ENCODE data around the gene LGALS12.

The LGALS12 gene

DNA sequence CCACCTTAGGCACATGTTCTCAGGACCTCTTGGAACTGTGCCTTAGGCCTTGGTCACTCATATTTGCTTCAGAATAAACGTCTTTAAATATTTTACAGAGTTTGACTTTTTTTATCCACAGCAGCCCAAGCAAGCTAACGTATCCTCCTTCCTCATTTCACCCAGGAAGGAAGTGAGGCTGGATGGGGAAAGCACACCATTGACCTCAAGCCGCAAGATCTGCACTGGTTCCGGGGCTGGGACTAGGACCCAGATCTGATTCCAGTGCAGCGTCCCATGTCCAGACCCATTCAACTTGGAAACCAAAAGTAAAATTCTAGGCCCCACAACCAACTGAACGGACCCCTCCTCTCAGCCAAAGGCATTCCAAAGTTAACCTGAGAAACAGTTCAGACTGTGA, 2.4 kb upstream of the LGALS12 start:
- H3K36me3 ChIP-seq (ENCODE audit: control insufficient read depth in 2 of 2, insufficient read depth in 2 of 2, low read length in 2 of 2), result no peaks in the 10 kb centered on the region

DNA sequence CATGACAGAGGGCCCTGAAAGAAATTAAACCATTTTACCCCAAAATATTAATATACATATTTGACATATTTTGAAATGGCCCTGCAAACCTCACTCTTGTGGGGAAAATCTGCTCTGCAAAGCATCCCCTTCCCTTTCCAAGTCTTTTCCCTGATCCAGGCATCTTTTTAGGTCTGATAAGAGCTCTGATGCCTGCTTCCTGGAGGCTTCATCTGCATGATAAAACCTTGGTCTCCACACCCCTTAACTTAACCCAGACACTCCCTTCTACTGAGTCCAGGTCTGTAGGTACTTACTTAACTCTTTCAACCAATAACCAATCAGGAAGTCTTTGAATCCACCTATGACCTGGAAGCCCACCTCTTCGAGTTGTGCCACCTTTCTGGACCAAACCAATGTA, 1.8 kb upstream of the LGALS12 start:
- H3K9ac ChIP-seq (ENCODE audit: low read depth in 1 of 2, low read length in 2 of 2), result no peak overlapping the region
- H3K36me3 ChIP-seq (ENCODE audit: control insufficient read depth in 2 of 2, insufficient read depth in 2 of 2, low read length in 2 of 2), result no peaks in the 10 kb centered on the region
- H3K4me1 ChIP-seq (ENCODE audit: control insufficient read depth in 2 of 2, insufficient read depth in 2 of 2, low read length in 2 of 2), result no peaks in the 10 kb centered on the region
- peaks cover 0 to 1% of the 10 kb centered on the region in 2 donors for H3K27me3 ChIP-seq (ENCODE audit: control insufficient read depth in 2 of 2, insufficient read depth in 2 of 2, low read length in 2 of 2)
- H3K9me3 ChIP-seq (ENCODE audit: control insufficient read depth in 2 of 2, low read length in 2 of 2), result peaks cover 2% of the 10 kb centered on the region in 2 donors
- no peak overlapping the region for H3K27ac ChIP-seq (ENCODE audit: low read depth in 2 of 2, low read length in 2 of 2)
- H3K4me3 ChIP-seq (ENCODE audit: low read length in 2 of 2), result no peak overlapping the region

More for the DNA sequence above, 2.4 kb upstream of the LGALS12 start:
- H3K9ac ChIP-seq (ENCODE audit: low read depth in 1 of 2, low read length in 2 of 2), result no peak overlapping the region
- peaks cover 2% of the 10 kb centered on the region in 2 donors for H3K9me3 ChIP-seq (ENCODE audit: control insufficient read depth in 2 of 2, low read length in 2 of 2)
- H3K4me3 ChIP-seq (ENCODE audit: low read length in 2 of 2), result no peak overlapping the region
- peak overlapping the region in 1 of 2 donors; percentile 9 for H3K27ac ChIP-seq (ENCODE audit: low read depth in 2 of 2, low read length in 2 of 2)
- H3K4me1 ChIP-seq (ENCODE audit: control insufficient read depth in 2 of 2, insufficient read depth in 2 of 2, low read length in 2 of 2), result no peaks in the 10 kb centered on the region
- peaks cover 0 to 1% of the 10 kb centered on the region in 2 donors for H3K27me3 ChIP-seq (ENCODE audit: control insufficient read depth in 2 of 2, insufficient read depth in 2 of 2, low read length in 2 of 2)

DNA sequence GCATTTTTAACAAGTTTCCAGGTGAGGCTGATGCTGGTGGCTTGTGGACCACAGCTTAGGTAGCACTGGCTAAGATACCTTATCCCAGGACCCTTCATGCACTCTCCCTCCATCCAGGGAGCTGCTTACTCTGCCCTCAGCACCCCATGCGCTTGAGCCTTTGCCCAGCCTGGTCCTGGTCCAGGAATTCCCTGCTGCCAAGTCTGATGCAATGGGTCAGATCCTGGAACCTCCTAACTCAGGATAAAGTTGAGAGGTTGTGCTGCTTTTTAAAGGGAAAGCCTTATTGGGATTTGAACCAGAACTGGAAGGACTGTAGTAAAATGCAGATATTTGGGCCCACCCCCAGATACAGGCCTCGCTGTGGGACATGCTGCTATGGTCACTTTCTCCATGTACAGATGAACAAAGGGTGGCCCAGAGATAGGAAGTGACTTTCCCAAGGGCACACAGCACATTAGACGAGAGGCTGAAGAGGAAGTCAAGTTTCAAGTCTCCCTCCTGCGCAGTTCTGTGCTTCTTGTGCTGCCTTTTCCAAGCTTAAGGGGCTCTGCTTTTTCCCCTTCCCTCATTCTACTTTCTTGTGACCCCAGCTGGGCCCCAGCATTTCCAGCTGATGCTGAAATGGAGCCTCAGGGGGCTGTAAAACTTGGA, 824 bp upstream of the LGALS12 start:
- H3K27me3 ChIP-seq (ENCODE audit: control insufficient read depth in 2 of 2, insufficient read depth in 2 of 2, low read length in 2 of 2), result peaks cover 0 to 1% of the 10 kb centered on the region in 2 donors
- no peaks in the 10 kb centered on the region for H3K9me3 ChIP-seq (ENCODE audit: control insufficient read depth in 2 of 2, low read length in 2 of 2)
- H3K36me3 ChIP-seq (ENCODE audit: control insufficient read depth in 2 of 2, insufficient read depth in 2 of 2, low read length in 2 of 2), result no peaks in the 10 kb centered on the region
- no peak overlapping the region for H3K27ac ChIP-seq (ENCODE audit: low read depth in 2 of 2, low read length in 2 of 2)
- H3K4me3 ChIP-seq (ENCODE audit: low read length in 2 of 2), result no peak overlapping the region
- H3K9ac ChIP-seq (ENCODE audit: low read depth in 1 of 2, low read length in 2 of 2), result no peak overlapping the region
- H3K4me1 ChIP-seq (ENCODE audit: control insufficient read depth in 2 of 2, insufficient read depth in 2 of 2, low read length in 2 of 2), result no peaks in the 10 kb centered on the region

DNA sequence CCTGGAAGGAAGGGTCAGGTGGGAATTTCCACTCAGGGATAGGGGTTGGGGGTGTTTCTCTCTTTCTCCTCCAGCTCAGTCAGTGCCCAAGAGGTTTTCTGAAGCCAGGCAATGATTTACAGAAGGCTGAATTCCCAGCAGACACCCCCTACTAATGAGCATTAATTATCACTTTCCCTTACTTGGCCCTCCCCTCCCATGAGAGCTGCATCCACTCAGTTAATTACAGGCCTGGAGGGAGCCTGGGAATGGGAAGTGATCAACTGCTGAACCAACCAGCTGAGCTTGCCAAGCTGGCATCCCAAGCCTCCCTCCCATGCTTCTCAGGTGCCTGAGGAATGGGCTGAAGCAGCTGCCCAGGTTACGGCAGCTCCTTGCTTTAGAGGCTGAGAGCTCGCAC, 992 bp downstream of the LGALS12 start:
- Histone ChIP-seq H3K4me3 (ENCODE audit: low read length in 2 of 2) (no peak overlapping the region), H3K27me3 (ENCODE audit: control insufficient read depth in 2 of 2, insufficient read depth in 2 of 2, low read length in 2 of 2) (peaks cover 0 to 1% of the 10 kb centered on the region in 2 donors), H3K36me3 (ENCODE audit: control insufficient read depth in 2 of 2, insufficient read depth in 2 of 2, low read length in 2 of 2) (no peaks in the 10 kb centered on the region), H3K9me3 (ENCODE audit: control insufficient read depth in 2 of 2, low read length in 2 of 2) (no peaks in the 10 kb centered on the region), H3K27ac (ENCODE audit: low read depth in 2 of 2, low read length in 2 of 2) (no peak overlapping the region), H3K9ac (ENCODE audit: low read depth in 1 of 2, low read length in 2 of 2) (no peak overlapping the region), H3K4me1 (ENCODE audit: control insufficient read depth in 2 of 2, insufficient read depth in 2 of 2, low read length in 2 of 2) (no peaks in the 10 kb centered on the region)

DNA sequence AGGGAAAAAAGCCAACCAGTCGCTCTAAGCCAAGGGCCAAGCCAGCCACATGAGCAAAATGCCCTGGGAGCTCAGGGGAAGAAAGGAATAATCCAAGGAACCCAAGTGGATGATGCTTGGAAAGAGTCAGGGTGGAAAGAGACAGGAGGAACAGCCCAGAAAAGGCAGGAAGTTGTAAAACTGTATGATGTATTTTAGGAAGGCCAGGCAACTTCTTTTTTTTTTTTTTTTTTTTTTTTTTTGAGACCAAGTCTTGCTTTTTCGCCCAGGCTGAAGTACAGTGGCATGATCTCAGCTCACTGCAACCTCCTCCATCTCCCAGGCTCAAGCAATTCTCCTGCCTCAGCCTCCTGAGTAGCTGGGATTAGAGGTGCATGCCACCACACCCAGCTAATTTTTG, 1.6 kb downstream of the LGALS12 start:
- Histone ChIP-seq H3K36me3 (ENCODE audit: control insufficient read depth in 2 of 2, insufficient read depth in 2 of 2, low read length in 2 of 2) (no peaks in the 10 kb centered on the region), H3K4me3 (ENCODE audit: low read length in 2 of 2) (no peak overlapping the region), H3K9ac (ENCODE audit: low read depth in 1 of 2, low read length in 2 of 2) (no peak overlapping the region), H3K27me3 (ENCODE audit: control insufficient read depth in 2 of 2, insufficient read depth in 2 of 2, low read length in 2 of 2) (peaks cover 0 to 1% of the 10 kb centered on the region in 2 donors), H3K9me3 (ENCODE audit: control insufficient read depth in 2 of 2, low read length in 2 of 2) (no peaks in the 10 kb centered on the region), H3K27ac (ENCODE audit: low read depth in 2 of 2, low read length in 2 of 2) (no peak overlapping the region), H3K4me1 (ENCODE audit: control insufficient read depth in 2 of 2, insufficient read depth in 2 of 2, low read length in 2 of 2) (no peaks in the 10 kb centered on the region)

DNA sequence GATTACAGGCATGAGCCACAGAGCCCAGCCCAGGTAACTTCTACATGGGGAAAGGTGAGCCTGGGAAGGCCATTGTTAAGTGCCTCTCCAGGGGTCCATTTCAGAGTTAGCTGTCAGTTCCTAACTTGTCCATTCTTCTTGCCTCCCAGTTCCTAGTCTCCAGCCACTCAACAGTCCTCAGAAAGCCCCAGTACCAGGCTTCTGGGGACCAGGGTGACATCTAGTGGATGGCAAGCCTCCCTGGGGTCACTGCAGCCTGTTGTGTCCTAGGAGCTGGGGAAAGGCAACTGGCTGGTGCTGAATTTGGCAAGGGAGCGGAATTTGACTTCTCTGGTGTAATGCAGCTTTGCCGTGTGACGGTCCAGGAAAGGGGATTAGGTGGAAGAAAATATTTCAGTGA, 2.1 kb downstream of the LGALS12 start:
- Histone ChIP-seq H3K27me3 (ENCODE audit: control insufficient read depth in 2 of 2, insufficient read depth in 2 of 2, low read length in 2 of 2) (peaks cover 0 to 1% of the 10 kb centered on the region in 2 donors), H3K9ac (ENCODE audit: low read depth in 1 of 2, low read length in 2 of 2) (no peak overlapping the region), H3K4me3 (ENCODE audit: low read length in 2 of 2) (no peak overlapping the region), H3K36me3 (ENCODE audit: control insufficient read depth in 2 of 2, insufficient read depth in 2 of 2, low read length in 2 of 2) (no peaks in the 10 kb centered on the region), H3K4me1 (ENCODE audit: control insufficient read depth in 2 of 2, insufficient read depth in 2 of 2, low read length in 2 of 2) (no peaks in the 10 kb centered on the region), H3K9me3 (ENCODE audit: control insufficient read depth in 2 of 2, low read length in 2 of 2) (no peaks in the 10 kb centered on the region), H3K27ac (ENCODE audit: low read depth in 2 of 2, low read length in 2 of 2) (no peak overlapping the region)

DNA sequence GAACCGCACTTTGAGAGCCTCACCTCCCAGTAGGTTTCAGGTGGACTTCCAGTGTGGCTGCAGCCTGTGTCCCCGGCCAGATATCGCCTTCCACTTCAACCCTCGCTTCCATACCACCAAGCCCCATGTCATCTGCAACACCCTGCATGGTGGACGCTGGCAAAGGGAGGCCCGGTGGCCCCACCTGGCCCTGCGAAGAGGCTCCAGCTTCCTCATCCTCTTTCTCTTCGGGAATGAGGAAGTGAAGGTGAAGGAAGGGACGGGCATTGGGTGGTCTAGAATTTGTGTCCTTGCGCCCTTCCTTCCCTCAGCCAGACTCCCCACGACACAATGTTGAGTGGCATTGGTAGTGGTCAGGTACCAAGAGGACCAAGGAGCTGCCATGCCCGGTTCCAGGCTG, 2.9 kb downstream of the LGALS12 start:
- no peaks in the 10 kb centered on the region for H3K9me3 ChIP-seq (ENCODE audit: control insufficient read depth in 2 of 2, low read length in 2 of 2)
- H3K27ac ChIP-seq (ENCODE audit: low read depth in 2 of 2, low read length in 2 of 2), result no peak overlapping the region
- H3K27me3 ChIP-seq (ENCODE audit: control insufficient read depth in 2 of 2, insufficient read depth in 2 of 2, low read length in 2 of 2), result peaks cover 0 to 1% of the 10 kb centered on the region in 2 donors
- H3K9ac ChIP-seq (ENCODE audit: low read depth in 1 of 2, low read length in 2 of 2), result no peak overlapping the region
- no peaks in the 10 kb centered on the region for H3K36me3 ChIP-seq (ENCODE audit: control insufficient read depth in 2 of 2, insufficient read depth in 2 of 2, low read length in 2 of 2)
- H3K4me3 ChIP-seq (ENCODE audit: low read length in 2 of 2), result no peak overlapping the region
- H3K4me1 ChIP-seq (ENCODE audit: control insufficient read depth in 2 of 2, insufficient read depth in 2 of 2, low read length in 2 of 2), result no peaks in the 10 kb centered on the region

DNA sequence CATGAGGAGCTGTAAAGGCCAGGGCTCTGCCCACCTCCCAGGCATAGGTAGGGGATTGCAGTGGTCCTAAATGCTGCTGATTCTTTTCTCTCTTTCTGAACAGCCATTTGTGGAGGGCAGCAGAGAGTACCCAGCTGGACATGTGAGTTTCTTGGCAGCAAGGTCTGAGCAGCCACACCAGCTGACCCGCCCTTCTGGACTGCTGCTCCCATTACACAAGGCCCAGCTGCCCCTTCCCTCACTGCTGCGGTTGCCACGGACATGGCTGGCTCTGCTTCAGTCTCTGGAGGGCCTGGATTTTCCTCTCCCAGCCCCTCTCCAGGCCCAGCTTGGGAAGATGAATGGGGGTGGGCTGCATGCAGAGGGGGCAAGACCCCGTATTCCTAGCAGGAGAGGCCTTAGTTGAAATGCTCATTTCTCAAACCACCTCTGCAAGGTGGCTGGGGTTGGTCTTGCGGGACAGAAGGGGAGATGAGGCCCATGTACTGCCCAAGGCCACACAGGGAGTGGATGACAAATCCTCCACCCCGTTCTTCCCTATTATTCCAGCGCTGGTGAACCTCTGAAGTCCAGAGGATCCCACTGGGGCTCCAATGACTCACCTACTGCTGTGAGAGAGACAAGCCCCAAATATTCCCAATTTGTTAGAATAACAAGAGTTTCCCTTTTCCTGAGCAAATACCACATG, 4.6 kb downstream of the LGALS12 start:
- Histone ChIP-seq H3K4me3 (ENCODE audit: low read length in 2 of 2) (no peak overlapping the region), H3K9me3 (ENCODE audit: control insufficient read depth in 2 of 2, low read length in 2 of 2) (no peaks in the 10 kb centered on the region), H3K36me3 (ENCODE audit: control insufficient read depth in 2 of 2, insufficient read depth in 2 of 2, low read length in 2 of 2) (no peaks in the 10 kb centered on the region), H3K9ac (ENCODE audit: low read depth in 1 of 2, low read length in 2 of 2) (no peak overlapping the region), H3K4me1 (ENCODE audit: control insufficient read depth in 2 of 2, insufficient read depth in 2 of 2, low read length in 2 of 2) (no peaks in the 10 kb centered on the region), H3K27ac (ENCODE audit: low read depth in 2 of 2, low read length in 2 of 2) (no peak overlapping the region), H3K27me3 (ENCODE audit: control insufficient read depth in 2 of 2, insufficient read depth in 2 of 2, low read length in 2 of 2) (peaks cover 0 to 1% of the 10 kb centered on the region in 2 donors)

DNA sequence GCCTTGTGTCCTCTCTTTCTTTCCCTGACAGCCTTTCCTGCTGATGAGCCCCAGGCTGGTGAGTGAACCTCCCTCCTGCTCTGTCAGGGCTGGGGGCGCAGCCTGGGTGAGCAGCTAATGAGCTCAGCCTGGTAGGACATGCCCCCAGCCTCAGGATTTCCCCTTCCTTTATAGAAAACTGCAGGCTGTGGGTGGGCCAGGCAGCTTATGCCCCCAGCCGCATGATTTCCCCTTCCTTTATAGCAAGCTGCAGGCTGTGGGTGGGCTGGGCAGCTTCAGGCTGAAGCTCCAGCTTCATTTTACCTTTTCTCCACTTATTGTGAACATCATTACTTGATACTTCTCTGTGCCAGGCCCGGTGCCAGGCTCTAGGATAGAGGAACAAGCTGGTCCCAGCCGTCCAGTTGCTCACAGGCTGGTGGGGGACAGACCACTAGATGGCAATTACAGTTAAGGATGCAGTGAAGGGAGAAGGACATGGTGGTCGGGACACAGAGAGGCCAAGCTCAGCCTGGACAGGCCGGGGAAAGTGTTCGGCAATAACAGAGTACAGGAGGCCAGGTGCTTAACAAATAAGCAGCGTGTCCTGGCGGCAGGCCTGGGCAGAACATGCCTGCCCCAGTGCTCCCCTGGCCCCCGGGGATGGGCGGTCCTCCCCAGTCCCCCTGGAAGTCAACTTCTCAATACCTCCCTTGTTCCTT, 5.3 kb downstream of the LGALS12 start:
- Histone ChIP-seq H3K9ac (ENCODE audit: low read depth in 1 of 2, low read length in 2 of 2) (no peak overlapping the region), H3K36me3 (ENCODE audit: control insufficient read depth in 2 of 2, insufficient read depth in 2 of 2, low read length in 2 of 2) (no peaks in the 10 kb centered on the region), H3K9me3 (ENCODE audit: control insufficient read depth in 2 of 2, low read length in 2 of 2) (no peaks in the 10 kb centered on the region), H3K4me1 (ENCODE audit: control insufficient read depth in 2 of 2, insufficient read depth in 2 of 2, low read length in 2 of 2) (no peaks in the 10 kb centered on the region), H3K27me3 (ENCODE audit: control insufficient read depth in 2 of 2, insufficient read depth in 2 of 2, low read length in 2 of 2) (peaks cover 0 to 1% of the 10 kb centered on the region in 2 donors), H3K4me3 (ENCODE audit: low read length in 2 of 2) (no peak overlapping the region), H3K27ac (ENCODE audit: low read depth in 2 of 2, low read length in 2 of 2) (no peak overlapping the region)

DNA sequence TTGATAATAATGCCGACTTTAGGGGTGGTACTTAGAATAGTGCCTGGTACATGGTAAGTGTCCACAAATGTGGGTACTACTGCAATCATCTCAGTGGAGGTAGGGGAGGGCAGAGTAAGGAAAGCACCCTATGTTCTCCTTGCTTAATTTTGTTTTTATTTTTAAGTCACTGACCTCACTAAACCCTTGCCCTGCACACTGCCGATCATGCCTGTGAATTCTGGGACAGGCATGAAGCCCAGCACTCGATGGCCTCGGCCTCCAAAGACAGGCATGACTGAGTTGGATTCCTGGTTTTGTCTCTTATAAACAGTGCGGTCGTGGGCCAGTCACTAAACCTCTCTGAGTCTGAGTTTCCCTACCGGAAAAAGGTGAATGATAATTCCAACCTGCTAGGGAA, 6.9 kb downstream of the LGALS12 start:
- no peaks in the 10 kb centered on the region for H3K9me3 ChIP-seq (ENCODE audit: control insufficient read depth in 2 of 2, low read length in 2 of 2)
- no peaks in the 10 kb centered on the region for H3K4me1 ChIP-seq (ENCODE audit: control insufficient read depth in 2 of 2, insufficient read depth in 2 of 2, low read length in 2 of 2)
- no peaks in the 10 kb centered on the region for H3K36me3 ChIP-seq (ENCODE audit: control insufficient read depth in 2 of 2, insufficient read depth in 2 of 2, low read length in 2 of 2)
- H3K9ac ChIP-seq (ENCODE audit: low read depth in 1 of 2, low read length in 2 of 2), result no peak overlapping the region
- H3K27me3 ChIP-seq (ENCODE audit: control insufficient read depth in 2 of 2, insufficient read depth in 2 of 2, low read length in 2 of 2), result no peaks in the 10 kb centered on the region
- H3K4me3 ChIP-seq (ENCODE audit: low read length in 2 of 2), result no peak overlapping the region
- no peak overlapping the region for H3K27ac ChIP-seq (ENCODE audit: low read depth in 2 of 2, low read length in 2 of 2)
